HG03558 (cell line): ENCODE data around the gene CSF3R.
"Not testable (repeated sequence)": the region's sequence is repeated elsewhere in the genome, so short reads cannot be mapped to it uniquely, and the experiment has no call there.

Source experiments
- ATAC-seq: cut with Tn5 transposase; IDR thresholded peaks from one replicate; pipeline ENCODE4 v1.9.1; 2021; ENCODE audit warnings: moderate number of reproducible peaks; ENCODE audit not compliant: unreplicated experiment; ENCODE audit errors: extremely low read depth

CSF3R gene

DNA sequence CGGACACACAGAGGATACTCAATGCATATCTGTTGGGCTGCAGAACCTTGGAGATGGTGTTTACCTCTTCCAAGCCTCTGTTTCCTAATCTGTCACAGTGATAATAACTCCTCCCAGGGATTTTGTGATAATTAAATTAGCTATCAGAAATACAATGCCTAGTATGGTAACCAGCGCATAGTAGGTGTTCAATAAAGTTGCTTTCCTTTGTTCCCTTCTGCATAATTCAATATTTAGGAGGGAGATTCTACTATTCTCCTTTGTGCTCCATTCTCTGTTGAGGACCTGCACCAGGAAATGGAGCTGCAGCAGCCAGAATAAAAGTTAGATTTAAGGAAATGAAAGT is 3.4 kb upstream of the CSF3R start:
- ATAC-seq, result no peak

DNA sequence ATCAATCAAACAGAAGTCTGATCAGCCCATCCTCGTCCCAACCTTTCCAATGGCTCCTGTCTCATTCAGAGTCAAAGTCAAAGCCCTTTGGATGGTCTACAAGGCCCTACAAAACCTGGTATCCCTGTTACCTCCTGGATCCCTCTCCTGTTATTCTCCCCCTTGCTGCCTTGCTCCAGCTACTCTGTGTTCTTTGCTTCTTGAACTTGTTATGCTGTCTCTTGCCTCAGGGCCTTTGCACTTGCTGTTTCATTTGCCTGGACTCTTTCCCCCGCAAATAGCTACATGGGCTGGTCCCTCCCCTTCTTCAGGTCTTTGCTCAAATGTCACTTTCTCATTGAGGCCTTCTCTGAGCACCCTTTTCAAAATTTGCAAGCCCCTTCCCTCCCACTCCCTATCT is 1.4 kb upstream of the CSF3R start:
- ATAC-seq, result no peak

- ATAC-seq, result no peak
These were observed 666 bp downstream of the CSF3R start for GRCh38 chr1:36481771-36482723.

- no peak for ATAC-seq
These were observed 1.6 kb downstream of the CSF3R start for GRCh38 chr1:36481091-36481490.

- ATAC-seq, result no peak
These were observed 2.6 kb downstream of the CSF3R start for GRCh38 chr1:36480161-36480560.

DNA sequence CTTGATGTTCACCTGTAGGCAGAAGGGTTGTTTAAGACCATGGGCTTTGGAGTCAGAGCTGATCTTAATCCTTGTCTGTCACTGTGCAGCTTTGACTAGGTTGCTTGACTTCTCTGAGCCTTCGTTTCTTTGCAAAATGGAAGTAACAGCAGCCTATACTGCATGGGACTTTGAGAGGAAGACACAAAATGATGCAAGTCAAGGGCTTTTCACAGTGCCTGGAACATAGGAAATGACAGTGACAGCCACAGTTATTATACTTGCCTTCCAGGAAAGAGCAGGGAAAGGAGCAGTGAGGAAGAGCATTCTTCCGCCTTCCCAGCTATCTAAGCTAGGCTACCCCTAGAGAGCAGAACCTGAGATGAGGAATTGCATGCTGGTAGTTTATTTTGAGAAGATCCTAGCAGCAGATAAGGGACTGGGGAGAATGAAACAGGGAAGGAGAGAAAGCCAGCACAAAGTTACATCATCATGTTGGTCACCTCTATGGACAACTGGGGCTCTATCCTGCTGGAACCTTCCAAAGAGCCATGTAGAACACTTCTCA is 3.1 kb downstream of the CSF3R start:
- ATAC-seq, result no peak

DNA sequence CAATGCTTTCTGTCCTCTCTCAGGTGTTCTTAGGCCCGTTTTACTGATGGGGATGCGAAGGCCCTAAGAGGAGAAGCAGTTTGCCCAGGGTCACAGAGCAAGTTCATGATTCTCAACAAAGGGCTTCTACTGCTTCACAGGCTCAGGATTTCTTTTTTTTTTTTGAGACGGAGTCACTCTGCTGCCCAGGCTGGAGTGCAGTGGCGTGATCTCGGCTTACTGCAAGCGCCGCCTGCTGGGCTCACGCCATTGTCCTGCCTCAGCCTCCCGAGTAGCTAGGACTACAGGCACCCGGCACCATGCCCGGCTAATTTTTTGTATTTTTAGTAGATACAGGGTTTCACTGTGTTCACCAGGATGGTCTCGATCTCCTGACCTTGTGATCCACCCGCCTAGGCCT is 5.1 kb downstream of the CSF3R start:
- ATAC-seq, result not testable (repeated sequence)

DNA sequence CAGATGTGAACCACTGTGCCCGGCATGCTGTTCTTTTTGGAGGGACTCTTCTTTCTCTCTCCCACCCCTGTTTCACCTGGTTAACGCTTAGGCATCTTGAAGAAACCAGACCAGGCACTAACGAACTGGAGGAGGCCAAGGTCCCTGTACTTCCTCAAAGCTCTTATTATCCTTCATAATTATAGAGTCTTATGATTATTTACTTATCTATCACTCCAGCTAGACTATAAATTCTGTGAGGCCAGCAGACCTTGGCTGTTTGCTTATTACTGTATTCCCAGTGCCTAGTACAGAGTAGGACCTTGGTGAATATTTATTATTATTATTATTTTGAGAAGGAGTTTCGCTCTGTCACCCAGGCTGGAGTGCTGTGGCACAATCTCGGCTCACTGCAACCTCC is 5.8 kb downstream of the CSF3R start:
- no peak for ATAC-seq

DNA sequence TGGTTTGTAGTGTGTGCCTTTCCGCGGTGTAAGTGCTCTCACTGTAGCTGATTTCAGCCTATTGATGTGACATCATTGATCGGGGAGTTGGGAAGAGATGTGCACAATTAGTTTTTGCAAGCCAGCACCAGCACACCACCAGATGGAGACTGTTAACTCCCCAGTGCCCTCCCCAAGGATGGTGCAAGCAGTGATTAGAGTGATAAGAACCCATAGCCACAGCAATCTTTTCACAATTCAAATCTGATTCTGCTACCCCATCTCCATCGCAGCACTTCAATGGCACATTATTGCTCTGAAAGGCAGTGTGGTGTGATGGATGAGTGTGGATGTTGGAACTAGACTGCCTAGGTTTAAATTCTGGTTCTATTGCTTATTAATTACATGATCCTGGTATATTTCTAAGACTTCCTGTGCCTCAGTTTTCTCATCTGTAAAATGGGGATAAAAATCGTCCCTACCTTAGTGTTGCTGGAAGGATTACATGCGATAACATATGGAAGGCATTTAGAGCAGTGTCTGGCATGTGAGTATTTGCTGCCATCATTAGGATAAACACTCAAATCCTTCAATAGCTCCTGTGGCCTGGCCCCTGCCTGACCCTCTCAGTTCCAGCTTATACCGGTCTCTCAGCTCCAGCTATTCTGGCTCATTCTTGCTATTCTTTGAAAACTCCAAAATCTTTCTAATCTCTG is 6.7 kb downstream of the CSF3R start:
- ATAC-seq, result no peak

- ATAC-seq, result no peak
These were observed 7.4 kb downstream of the CSF3R start for GRCh38 chr1:36475341-36475740.

- ATAC-seq, result no peak
These were observed 10.1 kb downstream of the CSF3R start for GRCh38 chr1:36472656-36473055.

- no peak for ATAC-seq
These were observed 10.7 kb downstream of the CSF3R start for GRCh38 chr1:36471830-36472641.

- ATAC-seq, result no peak
These were observed 13.6 kb downstream of the CSF3R start for GRCh38 chr1:36469163-36469562.

DNA sequence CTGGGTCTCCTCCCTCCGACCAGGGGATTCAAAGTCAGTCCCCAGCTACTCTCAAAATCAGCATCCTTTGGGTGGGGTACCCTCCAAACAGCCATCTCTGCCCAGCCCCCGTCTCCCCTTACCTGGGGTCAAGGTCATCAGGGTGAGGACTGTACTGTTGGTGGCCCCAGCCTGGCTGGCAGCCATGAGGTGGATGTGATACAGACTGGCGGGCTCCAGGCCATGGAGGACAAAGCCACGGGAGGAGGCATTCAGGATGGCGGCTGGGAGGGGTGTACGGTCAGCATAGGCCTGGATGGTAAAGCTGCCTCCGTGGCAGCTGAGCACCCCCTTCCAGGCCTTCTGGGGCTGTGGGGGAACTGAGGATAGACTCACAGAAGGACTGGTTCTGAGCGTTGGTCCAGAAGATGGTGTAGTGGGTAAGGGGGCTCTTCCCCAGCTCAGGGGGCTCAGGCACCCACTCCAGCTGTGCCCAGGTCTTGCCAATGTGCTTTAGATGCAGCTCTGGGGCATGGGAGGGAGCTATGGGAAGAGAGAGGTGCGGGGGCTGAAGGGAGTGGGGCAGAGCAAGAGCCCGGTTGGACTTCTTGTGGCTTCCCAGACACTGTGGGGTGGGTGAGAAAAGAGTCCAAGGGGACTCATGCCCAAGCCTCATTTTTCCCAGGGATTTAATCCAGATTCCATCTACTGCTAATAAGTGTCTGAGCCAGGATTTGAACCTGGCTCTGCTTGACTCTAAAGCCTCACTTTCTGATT is 14.8 kb downstream of the CSF3R start:
- ATAC-seq, result no peak

DNA sequence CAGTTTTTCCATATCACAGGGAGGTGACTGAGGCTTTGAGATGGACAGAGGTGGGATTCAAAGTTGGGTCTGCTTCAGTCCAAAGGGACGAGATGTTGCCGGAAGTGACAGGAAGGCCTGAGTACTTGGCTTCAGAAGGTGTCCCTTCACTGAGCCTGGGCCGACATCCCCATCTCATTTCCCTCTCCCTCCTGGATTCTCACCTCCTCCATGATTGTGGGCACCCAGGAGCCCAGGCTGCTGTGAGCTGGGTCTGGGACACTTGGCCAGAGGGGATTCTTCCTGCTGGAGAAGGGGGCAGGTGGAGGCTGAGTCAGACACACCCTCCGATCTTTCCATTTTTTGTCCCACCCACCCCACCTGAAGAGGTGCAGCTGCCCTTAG is 15.7 kb downstream of the CSF3R start:
- ATAC-seq, result no peak

GRCh38 chr1:36466370-36467026 is 16.2 kb downstream of the CSF3R start:
- no peak for ATAC-seq

- no peak for ATAC-seq
These were observed 16.9 kb downstream of the CSF3R start for GRCh38 chr1:36465731-36466369.

DNA sequence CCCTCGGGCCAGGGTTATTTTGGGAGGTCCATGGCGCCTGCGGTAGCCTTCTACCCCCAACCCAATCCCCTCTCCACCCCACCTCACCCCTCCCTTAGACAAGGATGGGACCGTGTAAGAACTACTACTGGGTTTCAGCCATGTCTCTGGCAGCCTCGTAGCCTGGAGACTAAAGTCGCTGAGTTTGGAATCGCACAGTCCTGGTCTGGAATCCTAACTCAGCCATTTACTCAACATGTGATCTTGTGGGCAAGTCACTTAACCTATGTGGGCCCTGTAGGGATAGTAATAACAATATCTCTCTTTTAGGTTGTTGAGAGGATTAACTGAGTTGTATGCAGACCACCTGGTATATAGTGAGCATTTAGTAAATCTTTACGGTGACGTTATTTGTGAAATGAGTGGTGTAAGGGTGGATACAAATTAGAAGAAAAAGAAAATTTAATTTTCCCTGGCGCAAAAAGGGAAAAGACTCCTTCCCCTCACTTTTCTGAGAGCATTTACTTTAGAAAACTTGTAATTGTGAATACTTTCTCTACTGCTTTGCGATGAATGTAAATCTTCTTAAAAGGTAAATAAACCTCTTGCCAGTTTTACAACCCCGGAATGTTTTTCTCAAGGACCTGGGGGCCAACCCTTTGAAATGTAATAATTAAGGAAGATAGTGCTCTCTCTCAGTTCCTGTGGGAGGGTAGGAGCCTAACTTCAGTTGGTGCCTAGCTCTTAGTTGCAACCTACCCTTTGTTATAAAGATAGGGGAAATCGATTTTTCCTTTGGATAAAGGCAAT is 17.9 kb downstream of the CSF3R start:
- ATAC-seq, result no peak
